ENCODE measurements around the gene SESTD1.

The SESTD1 gene

DNA sequence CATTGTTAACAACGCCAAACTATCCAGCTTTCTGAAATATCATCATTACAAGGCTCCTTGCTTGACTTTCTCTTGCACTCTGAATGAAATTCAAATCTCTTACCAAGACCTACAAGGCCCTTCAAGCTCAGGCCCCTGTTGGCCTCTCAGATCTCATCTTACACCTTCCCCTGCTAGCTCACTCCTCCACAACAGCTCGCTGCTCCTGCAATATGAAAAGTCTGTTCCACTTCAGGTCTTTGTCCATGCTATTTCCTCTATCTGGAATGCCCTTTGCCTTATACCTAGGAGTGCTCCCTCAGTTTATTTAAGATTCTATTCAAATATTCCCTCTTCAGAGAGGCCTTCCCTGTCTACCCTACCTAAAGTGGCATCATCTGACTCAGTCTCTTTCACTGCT lies 91.7 kb downstream of the SESTD1 start:
- no peaks in the 10 kb centered on the region for H3K27me3 ChIP-seq (replicated peaks; ENCODE audit: control insufficient read depth, insufficient read depth, low read length)
- no peaks in the 10 kb centered on the region for H3K36me3 ChIP-seq (ENCODE audit: control insufficient read depth, insufficient read depth, low read length)
- TF ChIP-seq, protein P1, sequence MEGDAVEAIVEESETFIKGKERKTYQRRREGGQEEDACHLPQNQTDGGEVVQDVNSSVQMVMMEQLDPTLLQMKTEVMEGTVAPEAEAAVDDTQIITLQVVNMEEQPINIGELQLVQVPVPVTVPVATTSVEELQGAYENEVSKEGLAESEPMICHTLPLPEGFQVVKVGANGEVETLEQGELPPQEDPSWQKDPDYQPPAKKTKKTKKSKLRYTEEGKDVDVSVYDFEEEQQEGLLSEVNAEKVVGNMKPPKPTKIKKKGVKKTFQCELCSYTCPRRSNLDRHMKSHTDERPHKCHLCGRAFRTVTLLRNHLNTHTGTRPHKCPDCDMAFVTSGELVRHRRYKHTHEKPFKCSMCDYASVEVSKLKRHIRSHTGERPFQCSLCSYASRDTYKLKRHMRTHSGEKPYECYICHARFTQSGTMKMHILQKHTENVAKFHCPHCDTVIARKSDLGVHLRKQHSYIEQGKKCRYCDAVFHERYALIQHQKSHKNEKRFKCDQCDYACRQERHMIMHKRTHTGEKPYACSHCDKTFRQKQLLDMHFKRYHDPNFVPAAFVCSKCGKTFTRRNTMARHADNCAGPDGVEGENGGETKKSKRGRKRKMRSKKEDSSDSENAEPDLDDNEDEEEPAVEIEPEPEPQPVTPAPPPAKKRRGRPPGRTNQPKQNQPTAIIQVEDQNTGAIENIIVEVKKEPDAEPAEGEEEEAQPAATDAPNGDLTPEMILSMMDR (IDR thresholded peaks at IDR 0.05; ENCODE audit: insufficient read depth, low read length, poor library complexity, severe bottlenecking): no peak
- DNase-seq (ENCODE audit: extremely low read depth, insufficient read length): no peak
- no peak overlapping the region for H3K4me3 ChIP-seq (replicated peaks; ENCODE audit: low read depth, low read length)

DNA sequence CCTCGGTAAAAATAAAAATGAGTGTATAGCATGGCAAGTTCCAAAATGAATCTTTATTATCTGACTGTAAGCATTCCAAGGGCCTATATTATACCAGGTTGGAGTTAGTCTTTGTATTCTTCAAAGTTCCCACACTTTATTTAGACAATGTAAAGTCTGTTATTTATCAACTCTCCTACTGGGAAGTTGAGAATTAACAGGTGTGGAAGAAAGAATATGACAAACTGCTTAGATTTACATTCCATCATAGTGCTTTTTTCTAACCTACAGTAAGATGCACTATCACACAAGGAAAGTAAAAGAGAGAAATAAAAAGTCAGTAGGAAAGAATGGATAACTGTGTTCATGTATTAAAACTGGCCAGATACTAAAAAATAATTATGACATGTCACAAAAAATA lies 93.3 kb downstream of the SESTD1 start:
- TF ChIP-seq, protein P1 (IDR thresholded peaks at IDR 0.05; ENCODE audit: insufficient read depth, low read length, poor library complexity, severe bottlenecking): no peak
- Histone ChIP-seq H3K36me3 (ENCODE audit: control insufficient read depth, insufficient read depth, low read length) (no peaks in the 10 kb centered on the region), H3K27me3 (replicated peaks; ENCODE audit: control insufficient read depth, insufficient read depth, low read length) (no peaks in the 10 kb centered on the region), H3K4me3 (replicated peaks; ENCODE audit: low read depth, low read length) (no peak overlapping the region)
- DNase-seq (ENCODE audit: extremely low read depth, insufficient read length): no peak

DNA sequence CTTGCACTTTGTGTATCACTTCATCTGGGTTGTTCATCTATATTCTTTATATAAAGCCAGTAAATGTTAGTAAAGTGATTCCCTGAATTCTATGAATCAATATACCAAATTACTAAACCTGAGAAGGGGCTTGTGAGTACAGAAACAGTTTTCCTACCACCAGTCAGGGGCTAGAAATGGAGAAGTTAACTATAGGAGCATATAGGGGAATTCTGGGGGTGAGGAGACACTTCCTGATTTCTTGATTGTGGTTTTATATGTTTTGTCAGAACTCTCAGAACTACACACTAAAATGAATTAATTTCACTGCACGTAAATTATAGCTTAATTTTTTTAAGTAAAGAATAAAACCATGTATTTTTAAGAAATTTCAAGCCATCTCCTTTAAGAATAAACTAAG lies 93.7 kb downstream of the SESTD1 start:
- TF ChIP-seq, protein P1 (IDR thresholded peaks at IDR 0.05; ENCODE audit: insufficient read depth, low read length, poor library complexity, severe bottlenecking): no peak
- no peaks in the 10 kb centered on the region for H3K27me3 ChIP-seq (replicated peaks; ENCODE audit: control insufficient read depth, insufficient read depth, low read length)
- no peak overlapping the region for H3K4me3 ChIP-seq (replicated peaks; ENCODE audit: low read depth, low read length)
- no peak for DNase-seq (ENCODE audit: extremely low read depth, insufficient read length)
- H3K36me3 ChIP-seq (ENCODE audit: control insufficient read depth, insufficient read depth, low read length): no peaks in the 10 kb centered on the region

DNA sequence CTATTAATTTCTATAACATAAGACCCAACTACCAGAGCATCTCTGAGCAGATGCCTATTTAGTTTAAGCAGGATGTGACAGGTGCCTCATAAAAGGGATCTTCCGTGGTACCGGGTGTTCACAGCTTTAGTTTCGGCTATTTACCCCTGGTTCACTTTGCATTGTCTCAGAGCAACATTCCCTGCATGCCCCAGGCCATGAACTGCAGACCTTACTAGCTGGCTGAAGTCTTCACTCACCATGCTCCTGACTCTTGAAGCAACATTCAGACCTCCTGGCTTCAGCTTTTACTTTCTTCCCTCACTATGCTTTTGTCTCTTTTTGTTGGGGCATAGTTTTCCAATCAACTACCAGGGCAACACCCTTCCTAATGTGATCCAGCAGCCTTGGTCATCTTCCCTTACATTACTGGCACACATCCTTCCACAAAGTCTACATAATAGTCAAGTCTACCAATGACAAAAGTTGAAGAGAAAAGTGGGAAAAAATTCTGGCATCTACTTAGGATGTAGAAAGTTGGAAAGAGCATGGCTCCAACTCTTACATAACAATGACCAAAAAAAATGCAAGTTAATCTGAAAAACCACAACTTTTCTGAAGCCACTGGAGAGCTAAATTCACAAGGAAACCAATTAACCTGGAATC lies 99.2 kb downstream of the SESTD1 start:
- no peak overlapping the region for H3K4me3 ChIP-seq (replicated peaks; ENCODE audit: low read depth, low read length)
- no peak for DNase-seq (ENCODE audit: extremely low read depth, insufficient read length)
- no peaks in the 10 kb centered on the region for H3K36me3 ChIP-seq (ENCODE audit: control insufficient read depth, insufficient read depth, low read length)
- TF ChIP-seq, protein P1 (IDR thresholded peaks at IDR 0.05; ENCODE audit: insufficient read depth, low read length, poor library complexity, severe bottlenecking): no peak
- no peaks in the 10 kb centered on the region for H3K27me3 ChIP-seq (replicated peaks; ENCODE audit: control insufficient read depth, insufficient read depth, low read length)

DNA sequence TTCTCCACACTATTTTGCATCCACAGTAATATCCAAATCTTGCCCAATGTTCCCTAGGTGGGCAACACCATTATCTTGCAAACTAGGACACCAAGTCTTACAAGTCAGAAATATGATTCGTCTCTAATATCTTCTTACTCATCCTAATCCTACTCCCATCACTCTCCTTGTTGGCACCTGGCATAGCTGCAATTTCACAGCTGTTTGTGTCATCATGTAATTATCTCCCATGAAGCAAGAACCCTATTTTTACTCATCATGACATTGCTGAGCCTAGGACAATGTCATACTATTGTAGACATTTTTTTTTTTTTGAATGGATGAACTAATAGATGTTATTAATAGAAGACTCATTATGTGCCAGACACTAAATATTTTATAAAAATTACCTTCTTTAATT lies 123.4 kb downstream of the SESTD1 start:
- DNase-seq (ENCODE audit: extremely low read depth, insufficient read length): no peak
- TF ChIP-seq, protein P1 (IDR thresholded peaks at IDR 0.05; ENCODE audit: insufficient read depth, low read length, poor library complexity, severe bottlenecking): no peak
- no peak overlapping the region for H3K4me3 ChIP-seq (replicated peaks; ENCODE audit: low read depth, low read length)
- no peaks in the 10 kb centered on the region; the same call in 1 of the 2 replicates for H3K36me3 ChIP-seq (ENCODE audit: control insufficient read depth, insufficient read depth, low read length)
- no peaks in the 10 kb centered on the region for H3K27me3 ChIP-seq (replicated peaks; ENCODE audit: control insufficient read depth, insufficient read depth, low read length)

DNA sequence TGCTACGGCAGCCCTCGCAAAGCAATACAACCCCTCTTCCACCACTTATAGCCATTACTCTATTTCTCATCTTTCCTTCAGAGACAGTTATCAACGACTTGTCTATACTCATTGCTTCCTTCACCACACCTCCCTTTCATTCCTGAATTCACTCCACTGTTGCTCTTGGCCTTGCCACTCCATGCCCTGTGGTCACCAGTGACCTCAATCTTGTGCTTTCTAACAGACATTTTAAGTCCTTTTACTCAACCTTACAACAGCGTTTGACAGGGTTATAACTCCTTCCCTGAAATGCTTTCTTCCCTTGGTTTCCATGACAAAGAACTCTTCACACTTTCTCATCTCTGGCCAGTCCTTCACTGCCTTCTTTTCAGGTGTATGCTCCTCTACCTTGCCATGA lies 124.1 kb downstream of the SESTD1 start:
- TF ChIP-seq, protein P1 (IDR thresholded peaks at IDR 0.05; ENCODE audit: insufficient read depth, low read length, poor library complexity, severe bottlenecking): no peak
- Histone ChIP-seq H3K36me3 (ENCODE audit: control insufficient read depth, insufficient read depth, low read length) (no peaks in the 10 kb centered on the region; the same call in 1 of the 2 replicates), H3K4me3 (replicated peaks; ENCODE audit: low read depth, low read length) (no peak overlapping the region), H3K27me3 (replicated peaks; ENCODE audit: control insufficient read depth, insufficient read depth, low read length) (no peaks in the 10 kb centered on the region)
- no peak for DNase-seq (ENCODE audit: extremely low read depth, insufficient read length)
